ENCODE results near the gene CRYGC.

DNA sequence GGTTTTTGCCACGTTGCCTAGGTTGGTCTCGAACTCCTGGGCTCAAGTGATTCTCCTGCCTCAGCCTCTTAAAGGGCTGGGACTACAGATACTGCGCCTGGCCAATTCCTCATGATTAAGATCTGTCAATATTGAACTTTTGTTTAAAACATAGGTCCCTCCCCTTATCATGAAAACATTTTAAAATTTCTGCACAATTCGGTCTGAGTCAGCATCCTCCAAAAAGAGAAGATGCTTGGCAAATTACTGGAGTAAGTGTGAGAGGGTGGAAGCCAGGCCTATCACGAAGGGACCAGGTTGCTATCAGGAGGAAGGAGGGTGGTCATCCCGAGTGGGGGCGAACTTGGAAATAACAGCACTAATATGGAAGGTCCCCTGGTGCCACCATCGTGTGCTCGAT, 44.5 kb upstream of the CRYGC start:
- TF ChIP-seq, protein P1, sequence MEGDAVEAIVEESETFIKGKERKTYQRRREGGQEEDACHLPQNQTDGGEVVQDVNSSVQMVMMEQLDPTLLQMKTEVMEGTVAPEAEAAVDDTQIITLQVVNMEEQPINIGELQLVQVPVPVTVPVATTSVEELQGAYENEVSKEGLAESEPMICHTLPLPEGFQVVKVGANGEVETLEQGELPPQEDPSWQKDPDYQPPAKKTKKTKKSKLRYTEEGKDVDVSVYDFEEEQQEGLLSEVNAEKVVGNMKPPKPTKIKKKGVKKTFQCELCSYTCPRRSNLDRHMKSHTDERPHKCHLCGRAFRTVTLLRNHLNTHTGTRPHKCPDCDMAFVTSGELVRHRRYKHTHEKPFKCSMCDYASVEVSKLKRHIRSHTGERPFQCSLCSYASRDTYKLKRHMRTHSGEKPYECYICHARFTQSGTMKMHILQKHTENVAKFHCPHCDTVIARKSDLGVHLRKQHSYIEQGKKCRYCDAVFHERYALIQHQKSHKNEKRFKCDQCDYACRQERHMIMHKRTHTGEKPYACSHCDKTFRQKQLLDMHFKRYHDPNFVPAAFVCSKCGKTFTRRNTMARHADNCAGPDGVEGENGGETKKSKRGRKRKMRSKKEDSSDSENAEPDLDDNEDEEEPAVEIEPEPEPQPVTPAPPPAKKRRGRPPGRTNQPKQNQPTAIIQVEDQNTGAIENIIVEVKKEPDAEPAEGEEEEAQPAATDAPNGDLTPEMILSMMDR (IDR thresholded peaks at IDR 0.05) = no peak
- no peak for TF ChIP-seq POLR2A (IDR thresholded peaks at IDR 0.05)

Data from testis (tissue), 2 donors.